Trophoblast cell (in vitro differentiated cells and primary cell): ENCODE measurements around the gene PWWP2B.

ENCODE experiments used
- DNase-seq, 2 donors: peaks; one replicate each; pipeline ENCODE4 v3.0.0-alpha.2; 2016
- H2AFZ ChIP-seq: 2 replicates; pipeline ENCODE4 v1.6.1; 2013; ENCODE audit warnings: low read length, moderate library complexity, mild to moderate bottlenecking; ENCODE audit not compliant: insufficient read depth, poor library complexity
- H2AK5ac ChIP-seq: 2 replicates; pipeline ENCODE4 v1.6.1; 2013; ENCODE audit warnings: mild to moderate bottlenecking, low read length
- H2BK120ac ChIP-seq: 2 replicates; pipeline ENCODE4 v1.6.1; 2013; ENCODE audit warnings: low read length, mild to moderate bottlenecking, moderate library complexity; ENCODE audit not compliant: insufficient read depth, poor library complexity
- H2BK12ac ChIP-seq: 2 replicates; pipeline ENCODE4 v1.6.1; 2013; ENCODE audit warnings: mild to moderate bottlenecking, low read length, moderate library complexity
- H2BK5ac ChIP-seq: 2 replicates; pipeline ENCODE4 v1.6.1; 2013; ENCODE audit warnings: low read length, low read depth, moderate library complexity, mild to moderate bottlenecking; ENCODE audit not compliant: poor library complexity
- H3K14ac ChIP-seq: 2 replicates; pipeline ENCODE4 v1.6.1; 2013; ENCODE audit warnings: mild to moderate bottlenecking, low read length
- H3K18ac ChIP-seq: 2 replicates; pipeline ENCODE4 v1.6.1; 2013; ENCODE audit warnings: mild to moderate bottlenecking, low read length
- H3K23ac ChIP-seq: 2 replicates; pipeline ENCODE4 v1.6.1; 2013; ENCODE audit warnings: low read length
- H3K27ac ChIP-seq: 2 replicates; pipeline ENCODE4 v1.5.1; 2013; ENCODE audit warnings: low read depth, mild to moderate bottlenecking, inconsistent platforms, low read length, moderate library complexity
- H3K27me3 ChIP-seq: 2 replicates; pipeline ENCODE4 v1.6.1; 2013; ENCODE audit warnings: inconsistent platforms, mild to moderate bottlenecking, low read length, moderate library complexity; ENCODE audit not compliant: insufficient read depth
- H3K36me3 ChIP-seq, 2 experiments: 1 replicate in 1 of 2; 2 replicates in 1 of 2; pipeline ENCODE4 v1.6.1; 2013; ENCODE audit warnings: low read length in 2 of 2, mild to moderate bottlenecking in 2 of 2, moderate library complexity in 1 of 2; ENCODE audit not compliant: insufficient read depth in 2 of 2, control insufficient read depth in 1 of 2
- H3K4ac ChIP-seq: 2 replicates; pipeline ENCODE4 v1.6.1; 2013; ENCODE audit warnings: low read depth, mild to moderate bottlenecking, low read length, moderate library complexity
- H3K4me1 ChIP-seq, 2 experiments: 1 replicate in 1 of 2; 2 replicates in 1 of 2; pipeline ENCODE4 v1.6.1; 2013; ENCODE audit warnings: low read length in 2 of 2, mild to moderate bottlenecking in 2 of 2, moderate library complexity in 1 of 2; ENCODE audit not compliant: insufficient read depth in 2 of 2, control insufficient read depth in 1 of 2
- H3K4me2 ChIP-seq: 2 replicates; pipeline ENCODE4 v1.6.1; 2013; ENCODE audit warnings: inconsistent platforms, mild to moderate bottlenecking, low read length, moderate library complexity
- H3K4me3 ChIP-seq: 2 replicates; pipeline ENCODE4 v1.5.1; 2013; ENCODE audit warnings: mild to moderate bottlenecking, low read depth, low read length, inconsistent platforms
- H3K79me1 ChIP-seq: one replicate; pipeline ENCODE4 v1.6.1; 2013; ENCODE audit warnings: low read length
- H3K79me2 ChIP-seq: 2 replicates; pipeline ENCODE4 v1.6.1; 2013; ENCODE audit warnings: low read length, mild to moderate bottlenecking; ENCODE audit not compliant: control insufficient read depth, insufficient read depth, poor library complexity
- H3K9ac ChIP-seq: 2 replicates; pipeline ENCODE4 v1.6.1; 2013; ENCODE audit warnings: mild to moderate bottlenecking, low read length
- H3K9me3 ChIP-seq: 2 replicates; pipeline ENCODE4 v1.6.1; 2013; ENCODE audit warnings: low read depth, mild to moderate bottlenecking, control low read depth, inconsistent platforms, low read length; ENCODE audit not compliant: insufficient read depth
- H4K12ac ChIP-seq: 2 replicates; pipeline ENCODE4 v1.6.1; 2013; ENCODE audit warnings: low read depth, mild to moderate bottlenecking, low read length, moderate library complexity
- H4K8ac ChIP-seq: 2 replicates; pipeline ENCODE4 v1.6.1; 2013; ENCODE audit warnings: low read depth, mild to moderate bottlenecking, low read length, moderate library complexity
- H4K91ac ChIP-seq: one replicate; pipeline ENCODE4 v1.6.1; 2013; ENCODE audit warnings: low read depth, mild to moderate bottlenecking, low read length, moderate library complexity
- WGBS: extraction: QIAGEN DNeasy Blood & Tissue Kit; methylation state at CpG from one replicate; pipeline ENCODE4 v1.1.7; 2013; ENCODE audit warnings: missing lambda C conversion rate; ENCODE audit not compliant: insufficient read length, insufficient coverage; ENCODE audit errors: extremely low coverage; 5-methylcytosine and 5-hydroxymethylcytosine counted together

Gene PWWP2B

DNA sequence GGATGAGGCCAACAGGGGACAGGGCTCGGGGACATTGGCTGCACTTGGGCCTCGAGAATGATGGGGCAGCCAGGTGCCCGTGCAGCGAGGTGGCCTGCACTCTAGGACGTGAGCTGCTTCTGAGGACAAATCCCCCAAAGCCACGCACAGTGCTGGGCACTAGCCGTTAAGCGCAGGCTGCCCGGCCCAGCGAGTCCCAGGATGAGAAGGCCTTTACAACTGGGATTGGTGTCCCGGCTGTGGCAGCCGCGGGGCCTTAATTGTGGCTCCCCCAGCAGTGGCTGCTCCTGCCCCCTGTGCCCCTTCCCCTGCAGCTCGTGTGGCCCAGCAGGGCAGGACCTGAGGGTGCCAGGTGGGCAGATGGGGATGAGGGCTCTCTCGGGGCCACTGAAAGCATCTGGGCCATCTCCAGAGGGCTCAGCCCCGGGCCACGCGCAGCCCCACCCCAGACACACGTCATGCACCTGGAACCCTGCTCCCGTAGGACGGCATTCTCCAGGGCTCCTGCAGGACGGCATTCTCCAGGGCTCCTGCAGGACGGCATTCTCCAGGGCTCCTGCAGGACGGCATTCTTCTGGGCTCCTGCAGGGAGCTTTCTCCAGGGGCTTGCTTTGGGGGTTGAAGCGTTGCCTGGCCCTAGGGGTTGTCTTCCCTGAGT, 6.6 kb downstream of the PWWP2B start:
- Histone ChIP-seq H4K8ac (peak overlapping the region; percentile 82), H3K79me1 (peaks cover 79% of the 10 kb centered on the region), H4K12ac (peak overlapping the region; percentile 28), H3K4me3 (no peak overlapping the region), H3K14ac (peak overlapping the region; percentile 96), H3K18ac (peak overlapping the region; percentile 95), H3K4me1 (peaks cover 81 to 93% of the 10 kb centered on the region in 2 experiments), H3K4me2 (peak overlapping the region; percentile 40), H3K27me3 (no peaks in the 10 kb centered on the region), H2AK5ac (peak overlapping the region; percentile 94), H3K9ac (no peak overlapping the region), H2BK120ac (peak overlapping the region; percentile 97), H3K4ac (peak overlapping the region; percentile 84), H3K79me2 (peaks cover 76% of the 10 kb centered on the region), H2AFZ (peak overlapping the region; percentile 41), H3K23ac (no peak overlapping the region), H2BK12ac (peak overlapping the region; percentile 91), H4K91ac (peak overlapping the region; percentile 96), H3K36me3 (peaks cover 34 to 40% of the 10 kb centered on the region in 2 experiments), H2BK5ac (peak overlapping the region; percentile 96), H3K9me3 (peaks cover 2% of the 10 kb centered on the region), H3K27ac (peak overlapping the region; percentile 96)
- no CpG with 5 or more reads among the region's 25 CpGs for WGBS
- peak; percentile 93 for DNase-seq

DNA sequence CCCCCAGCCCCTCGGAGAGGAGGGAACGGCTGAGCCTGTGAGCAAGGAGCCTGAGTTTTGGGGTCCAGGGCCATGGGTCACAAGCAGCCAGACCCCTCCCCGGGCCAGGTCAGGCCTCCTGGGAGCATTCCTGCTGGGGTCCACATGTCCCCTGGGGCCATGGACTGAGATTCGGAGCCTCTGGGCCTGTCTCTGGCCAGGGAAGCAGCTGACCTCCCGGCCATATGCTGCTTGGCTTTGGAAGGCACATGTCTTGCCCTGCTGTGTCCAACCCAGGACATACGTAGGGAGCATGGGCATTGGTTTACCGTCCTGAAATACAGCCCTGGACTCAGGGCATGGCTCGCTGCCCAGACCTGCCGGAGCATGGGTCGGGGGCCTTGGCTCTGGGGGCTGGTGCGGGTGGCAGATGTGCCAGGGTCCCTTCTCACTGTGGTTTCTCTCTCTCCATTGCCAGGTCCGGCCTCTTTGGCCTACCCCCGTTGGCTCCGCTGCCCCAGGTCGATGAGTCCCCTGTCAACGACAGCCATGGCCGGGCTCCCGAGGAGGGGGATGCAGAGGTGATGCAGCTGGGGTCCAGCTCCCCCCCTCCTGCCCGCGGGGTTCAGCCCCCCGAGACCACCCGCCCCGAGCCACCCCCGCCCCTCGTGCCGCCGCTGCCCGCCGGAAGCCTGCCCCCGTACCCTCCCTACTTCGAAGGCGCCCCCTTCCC, 7.3 kb downstream of the PWWP2B start:
- H3K23ac ChIP-seq, result no peak overlapping the region
- H3K4ac ChIP-seq, result peak overlapping the region; percentile 5
- peak overlapping the region; percentile 82 for H4K8ac ChIP-seq
- H2AFZ ChIP-seq, result no peak overlapping the region
- peak overlapping the region; percentile 96 for H3K14ac ChIP-seq
- peak overlapping the region; percentile 32 for H4K12ac ChIP-seq
- H2AK5ac ChIP-seq, result peak overlapping the region; percentile 93
- peak overlapping the region; percentile 95 for H3K18ac ChIP-seq
- peak overlapping the region; percentile 97 for H2BK120ac ChIP-seq
- peaks cover 2% of the 10 kb centered on the region for H3K9me3 ChIP-seq
- H2BK12ac ChIP-seq, result peak overlapping the region; percentile 91
- H3K79me1 ChIP-seq, result peaks cover 82% of the 10 kb centered on the region
- H3K4me3 ChIP-seq, result no peak overlapping the region
- H4K91ac ChIP-seq, result peak overlapping the region; percentile 96
- no peaks in the 10 kb centered on the region for H3K27me3 ChIP-seq
- no peak overlapping the region for H3K9ac ChIP-seq
- H3K36me3 ChIP-seq, result peaks cover 38 to 41% of the 10 kb centered on the region in 2 experiments
- peak overlapping the region; percentile 96 for H2BK5ac ChIP-seq
- DNase-seq, result peak; percentile 86 to 94
- peaks cover 83 to 95% of the 10 kb centered on the region in 2 experiments for H3K4me1 ChIP-seq
- H3K79me2 ChIP-seq, result peaks cover 77% of the 10 kb centered on the region
- H3K27ac ChIP-seq, result peak overlapping the region; percentile 96
- H3K4me2 ChIP-seq, result peak overlapping the region; percentile 40
- WGBS, result no CpG with 5 or more reads among the region's 32 CpGs

DNA sequence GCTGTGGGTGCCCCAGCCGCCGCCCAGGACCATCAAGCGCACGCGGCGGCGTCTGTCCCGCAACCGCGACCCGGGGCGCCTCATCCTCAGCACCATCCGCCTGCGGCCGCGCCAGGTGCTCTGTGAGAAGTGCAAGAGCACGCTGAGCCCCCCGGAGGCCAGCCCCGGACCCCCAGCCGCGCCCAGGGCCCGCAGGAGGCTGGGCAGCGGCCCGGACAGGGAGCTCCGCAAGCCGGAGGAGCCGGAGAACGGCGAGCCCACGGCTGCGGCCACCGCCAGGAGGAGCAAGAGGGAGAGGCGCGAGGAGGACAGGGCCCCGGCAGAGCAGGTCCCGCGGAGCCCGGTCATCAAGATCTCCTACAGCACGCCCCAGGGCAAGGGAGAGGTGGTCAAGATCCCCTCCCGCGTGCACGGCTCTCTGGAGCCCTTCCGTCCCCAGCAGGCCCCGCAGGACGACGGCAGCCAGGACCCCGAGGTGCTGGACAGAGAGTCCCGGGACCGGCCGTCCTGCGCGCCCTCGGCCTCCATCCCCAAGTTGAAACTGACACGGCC, 8.0 kb downstream of the PWWP2B start:
- WGBS, result no CpG with 5 or more reads among the region's 54 CpGs
- no peak overlapping the region for H3K4me2 ChIP-seq

DNA sequence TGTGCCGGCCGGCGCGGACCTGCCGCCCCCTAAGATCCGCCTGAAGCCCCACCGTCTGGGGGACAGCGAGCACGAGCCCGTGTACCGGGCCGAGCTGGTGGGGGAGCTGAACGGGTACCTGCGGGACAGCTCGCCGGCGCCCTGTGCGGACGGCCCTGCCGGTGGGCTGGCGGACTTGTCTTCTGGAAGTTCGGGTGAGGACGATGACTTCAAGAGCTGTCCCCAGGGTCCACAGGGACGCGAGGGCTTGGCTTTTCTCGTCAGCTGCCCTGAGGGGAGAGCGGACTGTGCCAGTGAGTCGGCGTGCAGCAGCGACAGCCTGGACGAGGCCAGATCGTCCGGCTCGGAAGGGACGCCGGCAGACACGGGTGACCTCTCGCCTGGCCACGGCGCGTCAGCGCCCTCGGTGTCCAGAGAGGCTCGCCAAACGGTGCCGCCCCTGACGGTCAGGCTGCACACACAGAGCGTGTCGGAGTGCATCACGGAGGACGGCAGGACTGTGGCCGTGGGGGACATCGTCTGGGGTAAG, 8.5 kb downstream of the PWWP2B start:
- Histone ChIP-seq H3K9me3 (no peaks in the 10 kb centered on the region), H2AFZ (no peak overlapping the region), H2BK12ac (peak overlapping the region; percentile 0), H3K4me1 (peaks cover 82 to 92% of the 10 kb centered on the region in 2 experiments), H2BK5ac (peak overlapping the region; percentile 96), H3K9ac (no peak overlapping the region), H3K36me3 (peaks cover 38 to 42% of the 10 kb centered on the region in 2 experiments), H3K27ac (peak overlapping the region; percentile 96), H3K18ac (peak overlapping the region; percentile 60), H3K14ac (peak overlapping the region; percentile 96), H3K27me3 (no peaks in the 10 kb centered on the region), H2AK5ac (peak overlapping the region; percentile 85), H3K4me3 (no peak overlapping the region), H3K4me2 (no peak overlapping the region), H3K4ac (peak overlapping the region; percentile 5), H3K79me2 (peaks cover 77% of the 10 kb centered on the region), H4K12ac (peak overlapping the region; percentile 32), H4K8ac (peak overlapping the region; percentile 82), H3K79me1 (peaks cover 83% of the 10 kb centered on the region), H4K91ac (peak overlapping the region; percentile 96), H3K23ac (no peak overlapping the region), H2BK120ac (peak overlapping the region; percentile 97)
- DNase-seq, result peak in 1 of 2 donors; percentile 47
- WGBS, result no CpG with 5 or more reads among the region's 53 CpGs

More for the DNA sequence above, 8.0 kb downstream of the PWWP2B start:
- peak overlapping the region; percentile 96 for H4K91ac ChIP-seq
- H2AFZ ChIP-seq, result no peak overlapping the region
- peaks cover under 1% of the 10 kb centered on the region for H3K9me3 ChIP-seq
- peak overlapping the region; percentile 96 for H3K27ac ChIP-seq
- H4K8ac ChIP-seq, result peak overlapping the region; percentile 82
- peak overlapping the region; percentile 85 for H2AK5ac ChIP-seq
- peaks cover 82 to 93% of the 10 kb centered on the region in 2 experiments for H3K4me1 ChIP-seq
- H3K4me3 ChIP-seq, result no peak overlapping the region
- H3K79me2 ChIP-seq, result peaks cover 78% of the 10 kb centered on the region
- H3K36me3 ChIP-seq, result peaks cover 34 to 39% of the 10 kb centered on the region in 2 experiments
- H3K79me1 ChIP-seq, result peaks cover 83% of the 10 kb centered on the region
- H3K9ac ChIP-seq, result no peak overlapping the region
- H4K12ac ChIP-seq, result peak overlapping the region; percentile 32
- no peaks in the 10 kb centered on the region for H3K27me3 ChIP-seq
- peak overlapping the region; percentile 97 for H2BK120ac ChIP-seq
- peak overlapping the region; percentile 60 for H3K18ac ChIP-seq
- H2BK12ac ChIP-seq, result peak overlapping the region; percentile 0
- peak; percentile 82 to 83 for DNase-seq
- peak overlapping the region; percentile 96 for H2BK5ac ChIP-seq
- peak overlapping the region; percentile 5 for H3K4ac ChIP-seq
- peak overlapping the region; percentile 96 for H3K14ac ChIP-seq
- H3K23ac ChIP-seq, result no peak overlapping the region
